GM23338 (cell line): ENCODE data around the gene RNF11. TPM values are rescaled to one million over a fixed set of nuclear protein-coding genes. Genes with fewer than 3 reads are reported as not detected.

Experiments used
- ATAC-seq: fragments of 200-7000 bp; cut with Tn5 transposase; 3 replicates; pipeline ENCODE4 v1.9.1; 2020
- DNase-seq: peaks from one replicate; pipeline ENCODE4 v3.0.0-alpha.2; 2015; ENCODE audit warnings: low spot score
- H2AFZ ChIP-seq: fragments of 200-600 bp; sonication (generic); 2 replicates; pipeline ENCODE4 v1.8.0; 2016; ENCODE audit warnings: antibody characterized with exemption, mild to moderate bottlenecking, moderate library complexity
- H3F3A ChIP-seq: fragments of 200-600 bp; sonication (generic); replicated peaks from 2 replicates; pipeline ENCODE4 v1.8.0; 2017; ENCODE audit warnings: antibody characterized with exemption, mixed run types, low read depth
- H3K27ac ChIP-seq: fragments of 200-600 bp; sonication (generic); 2 replicates; pipeline ENCODE4 v1.6.1; 2016; ENCODE audit warnings: low read depth
- H3K27me3 ChIP-seq: fragments of 200-600 bp; sonication (generic); 2 replicates; pipeline ENCODE4 v1.8.0; 2016; ENCODE audit warnings: mild to moderate bottlenecking, mixed run types, moderate library complexity; ENCODE audit not compliant: insufficient read depth
- H3K36me3 ChIP-seq: fragments of 200-600 bp; sonication (generic); 2 replicates; pipeline ENCODE4 v1.8.0; 2016; ENCODE audit warnings: mild to moderate bottlenecking; ENCODE audit not compliant: insufficient read depth
- H3K4me1 ChIP-seq: fragments of 200-600 bp; sonication (generic); 2 replicates; pipeline ENCODE4 v1.8.0; 2016; ENCODE audit warnings: mild to moderate bottlenecking, moderate library complexity; ENCODE audit not compliant: insufficient read depth
- H3K4me2 ChIP-seq: fragments of 200-600 bp; sonication (generic); 2 replicates; pipeline ENCODE4 v1.7.1; 2017; ENCODE audit warnings: mixed run types
- H3K4me3 ChIP-seq: fragments of 200-600 bp; sonication (generic); 2 replicates; pipeline ENCODE4 v1.6.1; 2016; ENCODE audit warnings: mixed run types
- H3K79me2 ChIP-seq: fragments of 200-600 bp; sonication (generic); replicated peaks from 2 replicates; pipeline ENCODE4 v1.8.0; 2017; ENCODE audit warnings: mild to moderate bottlenecking; ENCODE audit not compliant: insufficient read depth
- H3K9me2 ChIP-seq: fragments of 200-600 bp; sonication (generic); 2 replicates; pipeline ENCODE4 v1.8.0; 2017; ENCODE audit not compliant: insufficient read depth
- H4K20me1 ChIP-seq: fragments of 200-600 bp; sonication (generic); replicated peaks from 2 replicates; pipeline ENCODE4 v1.8.0; 2017; ENCODE audit warnings: mild to moderate bottlenecking; ENCODE audit not compliant: insufficient read depth
- H3K27ac Mint-ChIP-seq: 2 replicates; pipeline ENCODE4 v1.8.0; 2020; ENCODE audit warnings: inconsistent platforms, mild to moderate bottlenecking, moderate library complexity, mixed read lengths
- H3K27me3 Mint-ChIP-seq: 3 replicates; pipeline ENCODE4 v1.8.0; 2022; ENCODE audit warnings: low read depth, mild to moderate bottlenecking, moderate library complexity, mixed read lengths, inconsistent platforms; ENCODE audit not compliant: insufficient read depth, poor library complexity
- H3K36me3 Mint-ChIP-seq: 3 replicates; pipeline ENCODE4 v1.8.0; 2021; ENCODE audit warnings: low read depth, mild to moderate bottlenecking, inconsistent platforms, moderate library complexity, mixed read lengths
- H3K4me1 Mint-ChIP-seq: 3 replicates; pipeline ENCODE4 v1.8.0; 2020; ENCODE audit warnings: mild to moderate bottlenecking, inconsistent platforms, mixed read lengths
- H3K4me3 Mint-ChIP-seq: 3 replicates; pipeline ENCODE4 v1.8.0; 2021; ENCODE audit warnings: moderate library complexity, mild to moderate bottlenecking, inconsistent platforms, mixed read lengths
- H3K9me3 Mint-ChIP-seq: 3 replicates; pipeline ENCODE4 v1.8.0; 2020; ENCODE audit warnings: moderate library complexity, mild to moderate bottlenecking, inconsistent platforms, mixed read lengths
- CREB1 ChIP-seq: fragments of 250-450 bp; sonication (Bioruptor Pico); IDR thresholded peaks from 2 replicates; pipeline ENCODE4 v1.5.0; 2020; ENCODE audit warnings: low read depth, mild to moderate bottlenecking, moderate library complexity
- EZH2 ChIP-seq: fragments of 200-600 bp; sonication (generic); IDR thresholded peaks from one replicate; pipeline ENCODE4 v1.8.0; 2017; ENCODE audit warnings: antibody characterized with exemption, mild to moderate bottlenecking, low read depth; ENCODE audit not compliant: unreplicated experiment
- EZH2phosphoT487 ChIP-seq: fragments of 200-600 bp; sonication (generic); IDR thresholded peaks from one replicate; pipeline ENCODE4 v1.8.1; 2018; ENCODE audit warnings: antibody characterized with exemption; ENCODE audit not compliant: unreplicated experiment
- JUNB ChIP-seq: IDR thresholded peaks from one replicate; pipeline ENCODE4 v1.6.1; 2016; ENCODE audit warnings: antibody characterized with exemption; ENCODE audit not compliant: unreplicated experiment
- NANOG ChIP-seq: IDR thresholded peaks from 2 replicates; pipeline ENCODE4 v1.6.1; 2016; ENCODE audit warnings: antibody characterized with exemption, borderline replicate concordance
- POLR2AphosphoS5 ChIP-seq: IDR thresholded peaks from 2 replicates; pipeline ENCODE4 v1.6.1; 2016; ENCODE audit warnings: antibody characterized with exemption, low read depth
- STAT1 ChIP-seq: IDR thresholded peaks from one replicate; pipeline ENCODE4 v1.6.1; 2016; ENCODE audit warnings: antibody characterized with exemption; ENCODE audit not compliant: unreplicated experiment
- ZNF114 ChIP-seq: fragments of 250-450 bp; sonication (Bioruptor Pico); IDR thresholded peaks from 2 replicates; pipeline ENCODE4 v1.5.0; 2020; ENCODE audit warnings: mild to moderate bottlenecking, moderate library complexity
- ZNF331 ChIP-seq: fragments of 250-450 bp; sonication (Bioruptor Pico); IDR thresholded peaks from 2 replicates; pipeline ENCODE4 v1.5.0; 2020; ENCODE audit warnings: low read depth, mild to moderate bottlenecking, moderate library complexity
- polyA plus RNA-seq: library from polyadenylated mRNA; unstranded; fragments of >200 nt; fragmentation: Nextera tagmentation; extraction: Ambion mirVana; gene quantifications from 2 replicates; pipeline ENCODE4 v1.2.1, GENCODE V29; 2016
- total RNA-seq: library from RNA; depleted of rRNA; stranded (reverse); fragments of >200 nt; shearing (Covaris generic); gene quantifications from 2 replicates; pipeline ENCODE4 v1.2.3, GENCODE V29; 2014
- TF ChIP-seq, protein P1 (sequence below): IDR thresholded peaks from one replicate; pipeline ENCODE4 v1.6.1; 2018; ENCODE audit warnings: antibody characterized with exemption; ENCODE audit not compliant: unreplicated experiment
- TF ChIP-seq, protein P2 (sequence below), 2 experiments: fragments of 200-600 bp in 1 of 2; sonication (generic) in 1 of 2; conservative IDR thresholded peaks; 2 replicates each; pipeline versions ENCODE4 v1.5.1 to v1.6.1; 2016 to 2017; ENCODE audit warnings: antibody characterized with exemption in 2 of 2, low read depth in 2 of 2, mild to moderate bottlenecking in 2 of 2, moderate library complexity in 1 of 2
- TF ChIP-seq, protein P3 (sequence below): fragments of 250-450 bp; sonication (Bioruptor Pico); IDR thresholded peaks from 2 replicates; pipeline ENCODE4 v1.5.0; 2020; ENCODE audit warnings: mild to moderate bottlenecking, moderate library complexity
- TF ChIP-seq, protein P4 (sequence below): IDR thresholded peaks from 2 replicates; pipeline ENCODE4 v1.6.1; 2016; ENCODE audit warnings: antibody characterized with exemption

RNF11 gene
- total and polyA plus RNA-seq, 2 experiments from 2014 or later, result 22.3 to 43.0 TPM

DNA sequence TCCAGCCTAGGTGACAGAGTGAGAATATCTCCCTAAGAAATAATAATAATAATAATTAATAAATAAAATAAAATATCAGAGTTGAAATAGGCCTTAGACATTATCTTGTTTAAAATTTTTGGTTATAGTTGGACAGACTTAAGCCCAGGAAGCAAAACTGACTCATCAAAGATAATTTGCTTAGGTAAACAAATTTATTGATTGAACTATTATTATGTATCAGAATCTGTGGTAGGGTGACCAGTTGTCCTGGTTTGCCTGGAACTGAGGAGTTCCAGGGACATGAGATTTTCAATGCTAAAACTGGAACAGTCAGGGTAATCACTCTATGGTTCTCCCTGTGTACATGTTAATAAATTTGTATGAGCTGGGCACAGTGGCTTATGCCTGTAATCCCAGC lies 47.8 kb upstream of the RNF11 start:
- TF ChIP-seq EZH2 (no peak), ZNF331 (CRISPR knock-in tag) (no peak), JUNB (no peak), EZH2phosphoT487 (no peak), CREB1 (CRISPR knock-in tag) (no peak), ZNF114 (no peak), POLR2AphosphoS5 (no peak), NANOG (no peak), STAT1 (no peak)
- TF ChIP-seq, protein P1, sequence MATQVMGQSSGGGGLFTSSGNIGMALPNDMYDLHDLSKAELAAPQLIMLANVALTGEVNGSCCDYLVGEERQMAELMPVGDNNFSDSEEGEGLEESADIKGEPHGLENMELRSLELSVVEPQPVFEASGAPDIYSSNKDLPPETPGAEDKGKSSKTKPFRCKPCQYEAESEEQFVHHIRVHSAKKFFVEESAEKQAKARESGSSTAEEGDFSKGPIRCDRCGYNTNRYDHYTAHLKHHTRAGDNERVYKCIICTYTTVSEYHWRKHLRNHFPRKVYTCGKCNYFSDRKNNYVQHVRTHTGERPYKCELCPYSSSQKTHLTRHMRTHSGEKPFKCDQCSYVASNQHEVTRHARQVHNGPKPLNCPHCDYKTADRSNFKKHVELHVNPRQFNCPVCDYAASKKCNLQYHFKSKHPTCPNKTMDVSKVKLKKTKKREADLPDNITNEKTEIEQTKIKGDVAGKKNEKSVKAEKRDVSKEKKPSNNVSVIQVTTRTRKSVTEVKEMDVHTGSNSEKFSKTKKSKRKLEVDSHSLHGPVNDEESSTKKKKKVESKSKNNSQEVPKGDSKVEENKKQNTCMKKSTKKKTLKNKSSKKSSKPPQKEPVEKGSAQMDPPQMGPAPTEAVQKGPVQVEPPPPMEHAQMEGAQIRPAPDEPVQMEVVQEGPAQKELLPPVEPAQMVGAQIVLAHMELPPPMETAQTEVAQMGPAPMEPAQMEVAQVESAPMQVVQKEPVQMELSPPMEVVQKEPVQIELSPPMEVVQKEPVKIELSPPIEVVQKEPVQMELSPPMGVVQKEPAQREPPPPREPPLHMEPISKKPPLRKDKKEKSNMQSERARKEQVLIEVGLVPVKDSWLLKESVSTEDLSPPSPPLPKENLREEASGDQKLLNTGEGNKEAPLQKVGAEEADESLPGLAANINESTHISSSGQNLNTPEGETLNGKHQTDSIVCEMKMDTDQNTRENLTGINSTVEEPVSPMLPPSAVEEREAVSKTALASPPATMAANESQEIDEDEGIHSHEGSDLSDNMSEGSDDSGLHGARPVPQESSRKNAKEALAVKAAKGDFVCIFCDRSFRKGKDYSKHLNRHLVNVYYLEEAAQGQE, result no peak
- TF ChIP-seq, protein P2, sequence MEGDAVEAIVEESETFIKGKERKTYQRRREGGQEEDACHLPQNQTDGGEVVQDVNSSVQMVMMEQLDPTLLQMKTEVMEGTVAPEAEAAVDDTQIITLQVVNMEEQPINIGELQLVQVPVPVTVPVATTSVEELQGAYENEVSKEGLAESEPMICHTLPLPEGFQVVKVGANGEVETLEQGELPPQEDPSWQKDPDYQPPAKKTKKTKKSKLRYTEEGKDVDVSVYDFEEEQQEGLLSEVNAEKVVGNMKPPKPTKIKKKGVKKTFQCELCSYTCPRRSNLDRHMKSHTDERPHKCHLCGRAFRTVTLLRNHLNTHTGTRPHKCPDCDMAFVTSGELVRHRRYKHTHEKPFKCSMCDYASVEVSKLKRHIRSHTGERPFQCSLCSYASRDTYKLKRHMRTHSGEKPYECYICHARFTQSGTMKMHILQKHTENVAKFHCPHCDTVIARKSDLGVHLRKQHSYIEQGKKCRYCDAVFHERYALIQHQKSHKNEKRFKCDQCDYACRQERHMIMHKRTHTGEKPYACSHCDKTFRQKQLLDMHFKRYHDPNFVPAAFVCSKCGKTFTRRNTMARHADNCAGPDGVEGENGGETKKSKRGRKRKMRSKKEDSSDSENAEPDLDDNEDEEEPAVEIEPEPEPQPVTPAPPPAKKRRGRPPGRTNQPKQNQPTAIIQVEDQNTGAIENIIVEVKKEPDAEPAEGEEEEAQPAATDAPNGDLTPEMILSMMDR (conservative IDR thresholded peaks at IDR 0.05; ENCODE audit: low read depth in 2 of 2), result no peak
- TF ChIP-seq, protein P3, sequence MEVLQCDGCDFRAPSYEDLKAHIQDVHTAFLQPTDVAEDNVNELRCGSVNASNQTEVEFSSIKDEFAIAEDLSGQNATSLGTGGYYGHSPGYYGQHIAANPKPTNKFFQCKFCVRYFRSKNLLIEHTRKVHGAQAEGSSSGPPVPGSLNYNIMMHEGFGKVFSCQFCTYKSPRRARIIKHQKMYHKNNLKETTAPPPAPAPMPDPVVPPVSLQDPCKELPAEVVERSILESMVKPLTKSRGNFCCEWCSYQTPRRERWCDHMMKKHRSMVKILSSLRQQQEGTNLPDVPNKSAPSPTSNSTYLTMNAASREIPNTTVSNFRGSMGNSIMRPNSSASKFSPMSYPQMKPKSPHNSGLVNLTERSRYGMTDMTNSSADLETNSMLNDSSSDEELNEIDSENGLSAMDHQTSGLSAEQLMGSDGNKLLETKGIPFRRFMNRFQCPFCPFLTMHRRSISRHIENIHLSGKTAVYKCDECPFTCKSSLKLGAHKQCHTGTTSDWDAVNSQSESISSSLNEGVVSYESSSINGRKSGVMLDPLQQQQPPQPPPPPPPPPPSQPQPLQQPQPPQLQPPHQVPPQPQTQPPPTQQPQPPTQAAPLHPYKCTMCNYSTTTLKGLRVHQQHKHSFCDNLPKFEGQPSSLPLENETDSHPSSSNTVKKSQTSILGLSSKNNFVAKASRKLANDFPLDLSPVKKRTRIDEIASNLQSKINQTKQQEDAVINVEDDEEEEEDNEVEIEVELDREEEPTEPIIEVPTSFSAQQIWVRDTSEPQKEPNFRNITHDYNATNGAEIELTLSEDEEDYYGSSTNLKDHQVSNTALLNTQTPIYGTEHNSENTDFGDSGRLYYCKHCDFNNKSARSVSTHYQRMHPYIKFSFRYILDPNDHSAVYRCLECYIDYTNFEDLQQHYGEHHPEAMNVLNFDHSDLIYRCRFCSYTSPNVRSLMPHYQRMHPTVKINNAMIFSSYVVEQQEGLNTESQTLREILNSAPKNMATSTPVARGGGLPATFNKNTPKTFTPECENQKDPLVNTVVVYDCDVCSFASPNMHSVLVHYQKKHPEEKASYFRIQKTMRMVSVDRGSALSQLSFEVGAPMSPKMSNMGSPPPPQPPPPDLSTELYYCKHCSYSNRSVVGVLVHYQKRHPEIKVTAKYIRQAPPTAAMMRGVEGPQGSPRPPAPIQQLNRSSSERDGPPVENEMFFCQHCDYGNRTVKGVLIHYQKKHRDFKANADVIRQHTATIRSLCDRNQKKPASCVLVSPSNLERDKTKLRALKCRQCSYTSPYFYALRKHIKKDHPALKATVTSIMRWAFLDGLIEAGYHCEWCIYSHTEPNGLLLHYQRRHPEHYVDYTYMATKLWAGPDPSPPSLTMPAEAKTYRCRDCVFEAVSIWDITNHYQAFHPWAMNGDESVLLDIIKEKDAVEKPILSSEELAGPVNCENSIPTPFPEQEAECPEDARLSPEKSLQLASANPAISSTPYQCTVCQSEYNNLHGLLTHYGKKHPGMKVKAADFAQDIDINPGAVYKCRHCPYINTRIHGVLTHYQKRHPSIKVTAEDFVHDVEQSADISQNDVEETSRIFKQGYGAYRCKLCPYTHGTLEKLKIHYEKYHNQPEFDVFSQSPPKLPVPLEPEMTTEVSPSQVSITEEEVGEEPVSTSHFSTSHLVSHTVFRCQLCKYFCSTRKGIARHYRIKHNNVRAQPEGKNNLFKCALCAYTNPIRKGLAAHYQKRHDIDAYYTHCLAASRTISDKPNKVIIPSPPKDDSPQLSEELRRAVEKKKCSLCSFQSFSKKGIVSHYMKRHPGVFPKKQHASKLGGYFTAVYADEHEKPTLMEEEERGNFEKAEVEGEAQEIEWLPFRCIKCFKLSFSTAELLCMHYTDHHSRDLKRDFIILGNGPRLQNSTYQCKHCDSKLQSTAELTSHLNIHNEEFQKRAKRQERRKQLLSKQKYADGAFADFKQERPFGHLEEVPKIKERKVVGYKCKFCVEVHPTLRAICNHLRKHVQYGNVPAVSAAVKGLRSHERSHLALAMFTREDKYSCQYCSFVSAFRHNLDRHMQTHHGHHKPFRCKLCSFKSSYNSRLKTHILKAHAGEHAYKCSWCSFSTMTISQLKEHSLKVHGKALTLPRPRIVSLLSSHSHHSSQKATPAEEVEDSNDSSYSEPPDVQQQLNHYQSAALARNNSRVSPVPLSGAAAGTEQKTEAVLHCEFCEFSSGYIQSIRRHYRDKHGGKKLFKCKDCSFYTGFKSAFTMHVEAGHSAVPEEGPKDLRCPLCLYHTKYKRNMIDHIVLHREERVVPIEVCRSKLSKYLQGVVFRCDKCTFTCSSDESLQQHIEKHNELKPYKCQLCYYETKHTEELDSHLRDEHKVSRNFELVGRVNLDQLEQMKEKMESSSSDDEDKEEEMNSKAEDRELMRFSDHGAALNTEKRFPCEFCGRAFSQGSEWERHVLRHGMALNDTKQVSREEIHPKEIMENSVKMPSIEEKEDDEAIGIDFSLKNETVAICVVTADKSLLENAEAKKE (CRISPR knock-in tag), result no peak
- TF ChIP-seq, protein P4, sequence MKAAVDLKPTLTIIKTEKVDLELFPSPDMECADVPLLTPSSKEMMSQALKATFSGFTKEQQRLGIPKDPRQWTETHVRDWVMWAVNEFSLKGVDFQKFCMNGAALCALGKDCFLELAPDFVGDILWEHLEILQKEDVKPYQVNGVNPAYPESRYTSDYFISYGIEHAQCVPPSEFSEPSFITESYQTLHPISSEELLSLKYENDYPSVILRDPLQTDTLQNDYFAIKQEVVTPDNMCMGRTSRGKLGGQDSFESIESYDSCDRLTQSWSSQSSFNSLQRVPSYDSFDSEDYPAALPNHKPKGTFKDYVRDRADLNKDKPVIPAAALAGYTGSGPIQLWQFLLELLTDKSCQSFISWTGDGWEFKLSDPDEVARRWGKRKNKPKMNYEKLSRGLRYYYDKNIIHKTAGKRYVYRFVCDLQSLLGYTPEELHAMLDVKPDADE, result no peak
- ATAC-seq (no peak), DNase-seq (no peak)

More for the DNA sequence above, 47.8 kb upstream of the RNF11 start:
- Histone ChIP-seq H4K20me1 (no peaks in the 10 kb centered on the region), H3K4me2 (no peak overlapping the region), H2AFZ (no peak overlapping the region), H3K27me3 (no peaks in the 10 kb centered on the region), H3K36me3 (no peaks in the 10 kb centered on the region), H3F3A (no peaks in the 10 kb centered on the region), H3K27ac (no peak overlapping the region), H3K9me2 (no peaks in the 10 kb centered on the region), H3K79me2 (no peaks in the 10 kb centered on the region), H3K4me3 (no peak overlapping the region), H3K4me1 (no peaks in the 10 kb centered on the region)
- Mint-ChIP-seq H3K9me3 (no peaks in the 10 kb centered on the region), H3K4me3 (no peak overlapping the region), H3K4me1 (no peaks in the 10 kb centered on the region), H3K27ac (no peak overlapping the region), H3K27me3 (no peaks in the 10 kb centered on the region), H3K36me3 (no peaks in the 10 kb centered on the region)
